GM19193 (cell line): ENCODE results near the gene NRXN2.

Source experiments
- POLR2A ChIP-seq: IDR thresholded peaks from 4 replicates; pipeline ENCODE4 v1.6.1; 2011; ENCODE audit not compliant: insufficient read depth, insufficient read length; ENCODE audit errors: extremely low read depth

The NRXN2 gene

DNA sequence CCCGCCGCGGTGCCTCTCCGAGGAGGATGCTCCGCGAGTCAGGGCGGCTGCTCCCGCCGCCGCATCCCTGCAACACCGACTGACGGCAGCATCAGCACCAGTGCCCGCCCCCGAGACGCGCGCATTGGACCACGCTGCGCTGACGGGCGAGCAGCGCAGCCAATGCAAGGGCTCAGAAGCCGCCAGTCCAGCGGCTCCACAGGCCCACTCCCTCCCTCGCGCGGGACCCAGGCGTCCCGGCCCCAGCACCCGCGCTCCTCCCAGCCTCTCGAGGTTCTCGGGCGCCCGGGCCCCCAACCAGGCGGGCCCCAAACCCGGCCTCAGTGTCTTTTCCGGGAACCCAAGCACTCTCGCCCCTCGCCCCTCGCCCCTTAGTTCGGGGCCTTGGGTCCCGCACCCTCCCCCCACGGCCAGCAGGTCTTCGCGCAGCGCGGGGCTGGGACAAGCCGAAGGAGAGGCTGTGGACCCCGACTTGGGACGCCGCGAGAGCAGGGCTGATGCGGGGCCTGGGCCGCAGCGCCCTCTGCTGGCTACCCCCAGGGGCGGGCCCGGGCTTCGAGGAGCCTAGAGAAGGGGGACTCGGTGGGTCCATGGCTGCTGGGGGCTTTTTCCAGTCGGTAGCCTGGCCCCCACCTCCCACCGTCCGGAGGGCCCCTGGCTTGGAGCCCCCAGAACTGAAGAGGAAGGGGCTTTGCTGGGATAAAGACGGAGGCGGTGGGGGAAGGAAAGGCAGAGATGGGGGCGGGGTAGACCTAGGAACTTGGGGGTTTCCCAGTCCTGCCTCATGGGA, at the start of gene NRXN2:
Gene NRXN2 (minus strand): TSS at position 81 of the 790 bp plus-strand sequence. CDS start 9,498 bp downstream, outside the sequence.
- no peak for TF ChIP-seq POLR2A

DNA sequence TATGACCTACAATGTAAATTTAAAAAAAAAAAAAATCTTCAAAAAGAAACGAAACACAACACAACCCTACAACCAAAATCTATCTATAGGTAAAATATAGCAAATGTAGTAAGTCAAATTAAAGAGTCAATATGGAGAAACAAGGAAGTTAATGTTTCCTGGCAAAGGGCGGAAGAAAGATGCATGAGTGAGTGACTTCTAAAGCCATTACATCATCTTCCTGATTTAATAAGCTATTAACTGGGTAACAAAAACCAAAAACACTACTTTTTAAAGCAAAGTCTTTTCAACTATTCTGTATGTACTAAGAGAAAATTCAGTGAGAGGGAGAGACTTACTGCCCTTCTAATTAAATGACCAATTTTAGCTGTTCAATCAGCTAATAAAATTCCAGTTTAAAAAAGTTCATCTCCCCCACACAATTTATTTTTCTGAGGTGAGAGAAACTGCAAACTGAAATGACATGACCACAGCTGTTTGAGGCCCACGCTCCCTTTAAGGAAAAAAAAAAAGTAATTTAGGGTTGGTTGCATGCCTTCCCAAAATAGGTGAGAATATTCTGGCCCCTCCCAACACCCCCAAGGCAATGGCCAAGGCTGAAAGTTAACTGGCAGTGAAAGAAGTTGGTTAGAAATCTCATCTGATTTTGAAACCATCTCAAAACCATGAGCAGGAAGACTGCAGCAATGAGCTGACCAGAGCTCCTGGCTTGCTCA, 49.5 kb upstream of the NRXN2 start:
- no peak for TF ChIP-seq POLR2A

DNA sequence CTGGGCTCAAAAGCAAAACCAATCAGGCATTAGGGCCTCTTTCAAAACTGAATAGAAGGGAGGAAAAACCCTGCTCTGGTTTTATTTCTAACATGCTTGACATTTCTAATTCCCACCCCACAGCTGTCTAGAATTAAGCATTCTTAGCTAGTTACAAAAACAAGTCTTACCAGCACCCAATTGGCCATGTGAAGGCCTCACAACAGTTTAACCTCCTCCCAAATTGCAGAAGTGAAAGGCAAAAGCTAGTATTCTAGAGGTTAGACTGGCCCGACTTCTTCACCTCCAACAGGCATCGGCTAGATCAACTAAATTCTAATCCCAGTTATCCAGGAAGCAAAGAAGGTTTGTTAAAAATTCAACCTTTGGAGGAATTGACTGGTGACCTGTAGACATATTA, 48.9 kb upstream of the NRXN2 start:
- TF ChIP-seq POLR2A = no peak

DNA sequence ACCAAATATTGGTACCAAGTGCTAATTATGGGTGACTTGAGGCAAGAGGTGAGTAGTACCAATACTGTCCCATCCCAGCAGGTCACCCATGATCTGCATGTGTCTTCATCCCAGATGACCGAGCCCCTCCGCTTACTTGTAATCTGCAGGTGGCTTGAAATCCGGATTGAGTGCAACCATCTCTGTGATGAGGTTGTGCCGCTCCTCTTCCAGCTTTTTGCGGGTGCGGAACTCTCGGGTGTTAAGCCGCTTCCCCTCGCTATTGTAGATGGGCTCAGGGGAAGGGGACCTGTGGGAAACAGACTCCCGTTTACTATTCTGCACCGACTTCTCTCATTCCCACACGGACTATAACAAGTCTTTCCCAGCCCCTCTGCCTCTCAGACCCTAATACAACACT, 47.1 kb upstream of the NRXN2 start:
- TF ChIP-seq POLR2A = peak; percentile 16

DNA sequence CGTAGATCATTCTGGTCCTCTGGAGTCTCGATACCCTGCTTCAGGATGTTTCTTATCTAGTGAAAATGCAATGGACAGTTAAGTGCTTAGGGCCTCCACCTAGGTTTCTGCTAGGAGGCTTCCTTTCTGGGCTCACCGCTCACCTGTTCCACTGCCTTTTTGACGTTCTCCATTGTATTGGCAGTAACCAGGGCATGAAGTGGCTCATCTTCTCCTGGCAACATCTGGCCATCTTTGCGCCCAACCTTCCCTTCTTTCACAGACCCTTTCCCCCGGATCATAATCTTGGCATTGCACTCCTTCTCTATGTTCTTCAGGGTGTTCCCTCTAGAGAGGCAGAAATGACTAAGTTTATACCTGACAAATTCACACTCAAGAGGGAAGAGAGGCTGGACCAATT, 46.3 kb upstream of the NRXN2 start:
- no peak for TF ChIP-seq POLR2A

- no peak for TF ChIP-seq POLR2A
These were observed 45.3 kb upstream of the NRXN2 start for GRCh38 chr11:64768300-64768694.

DNA sequence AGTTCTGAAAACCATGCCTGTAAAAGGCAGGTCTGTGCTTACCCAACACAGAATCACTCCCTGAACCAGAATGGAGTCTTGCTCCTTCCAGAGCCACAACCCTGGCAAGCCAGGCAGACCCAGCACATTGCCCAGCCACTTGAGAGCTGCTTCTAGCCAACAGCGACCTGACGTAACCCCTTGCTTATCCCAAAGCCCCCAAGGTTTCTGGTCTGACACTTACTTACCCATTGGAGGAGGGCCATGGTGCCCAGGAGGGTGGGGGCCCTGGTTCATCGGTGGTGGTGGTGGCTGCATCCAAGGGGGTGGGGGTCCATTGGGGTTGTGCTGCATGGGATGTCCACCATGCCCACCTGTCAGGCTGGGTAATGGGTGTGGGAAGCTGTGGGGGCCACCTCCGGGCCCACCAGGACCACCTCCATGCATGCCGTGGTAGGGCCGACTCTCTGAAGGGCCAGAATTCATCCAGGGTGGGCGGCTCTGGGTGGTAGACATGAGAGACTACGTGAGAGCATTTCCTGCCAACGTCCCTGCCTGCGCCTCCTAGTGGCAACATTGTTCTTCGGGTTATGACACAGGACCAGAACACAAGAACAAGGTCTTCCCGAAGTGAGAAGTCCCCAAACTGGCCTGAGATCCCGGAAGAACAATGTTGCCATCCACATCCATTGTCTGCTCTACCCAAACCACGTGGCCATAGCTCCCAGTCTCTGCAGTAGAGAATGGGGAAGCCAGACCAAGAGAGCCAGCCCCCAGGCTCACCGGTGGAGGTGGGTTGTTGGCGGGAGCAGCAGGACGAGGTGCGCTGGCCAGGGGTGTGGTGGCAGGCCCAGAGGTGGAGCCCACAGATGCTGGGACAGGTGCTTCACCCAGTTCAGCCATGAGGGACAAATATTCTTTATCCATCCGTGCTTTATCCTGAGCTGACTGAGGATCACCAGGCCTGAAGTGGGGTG, 44.6 kb upstream of the NRXN2 start:
- peak; percentile 24 for TF ChIP-seq POLR2A

- no peak for TF ChIP-seq POLR2A
These were observed 43.9 kb upstream of the NRXN2 start for GRCh38 chr11:64766881-64767280.

GRCh38 chr11:64765851-64766665, 43.1 kb upstream of the NRXN2 start:
- TF ChIP-seq POLR2A = no peak

GRCh38 chr11:64765291-64765850, 42.4 kb upstream of the NRXN2 start:
- peak; percentile 20 for TF ChIP-seq POLR2A

DNA sequence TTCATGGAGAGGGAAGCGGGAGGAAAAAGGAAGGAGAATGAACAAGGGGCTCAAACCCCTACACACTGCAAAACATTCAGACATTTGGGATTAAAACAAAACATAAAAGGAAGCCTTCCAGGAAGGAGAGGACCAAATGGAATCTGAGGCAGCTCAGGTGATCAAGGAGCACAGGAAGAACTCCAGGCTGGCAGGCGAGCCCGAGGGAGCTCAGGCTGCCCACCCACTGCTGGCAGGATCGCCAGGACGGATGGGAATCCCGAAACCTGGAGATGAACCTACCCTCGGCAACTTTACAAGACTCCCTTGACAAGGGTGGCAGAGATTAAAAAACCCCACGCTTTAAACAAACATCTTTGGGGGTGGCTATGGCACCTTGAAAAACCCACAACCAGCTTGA, 41.8 kb upstream of the NRXN2 start:
- TF ChIP-seq POLR2A = no peak

- no peak for TF ChIP-seq POLR2A
These were observed 41.1 kb upstream of the NRXN2 start for GRCh38 chr11:64764040-64764611.

DNA sequence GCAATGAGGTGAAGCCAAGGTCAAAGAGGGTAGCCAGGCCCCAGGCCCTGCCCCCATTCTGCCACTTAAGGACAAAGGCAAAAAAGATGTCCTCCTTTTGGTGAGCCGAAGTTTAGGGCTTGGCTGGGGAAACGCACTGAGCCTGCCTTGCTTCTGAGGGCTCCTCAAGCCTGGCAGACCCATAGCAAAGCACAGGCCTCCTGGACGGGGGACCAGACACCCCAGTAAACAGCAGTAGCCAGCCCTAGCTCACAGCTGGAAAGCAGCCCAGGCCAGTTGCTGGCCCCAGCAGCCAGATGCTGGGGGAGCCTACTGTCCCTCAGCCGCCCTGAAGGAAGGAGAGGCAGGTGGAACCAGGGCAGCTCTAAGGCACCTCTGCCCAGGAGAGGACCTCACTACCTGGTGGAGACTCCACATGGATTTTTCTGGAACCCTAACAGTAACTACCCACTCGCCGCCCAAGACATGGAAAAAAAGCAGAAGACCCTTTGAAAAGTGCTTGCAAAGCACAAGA, 40.6 kb upstream of the NRXN2 start:
- TF ChIP-seq POLR2A = no peak
